ENCODE measurements around the gene CCDC60.

DNA sequence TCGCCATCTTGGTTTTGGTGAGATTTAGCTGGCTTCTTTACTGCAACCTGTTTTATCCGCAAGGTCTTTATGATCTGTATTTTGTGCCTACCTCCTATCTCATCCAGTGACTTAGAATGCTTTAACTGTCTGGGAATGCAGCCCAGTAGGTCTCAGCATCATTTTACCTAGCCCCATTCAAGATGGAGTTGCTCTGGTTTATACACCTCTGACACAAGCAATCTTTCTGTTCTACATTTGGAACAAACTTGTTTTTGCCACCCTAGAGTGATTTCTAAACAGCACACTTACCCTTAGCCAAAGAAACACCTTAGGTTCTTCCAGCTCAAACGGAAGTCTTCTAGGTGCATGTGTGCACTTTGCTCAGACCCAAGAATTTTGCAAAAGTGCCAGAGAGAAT lies 122.3 kb downstream of the CCDC60 start:
- no peak for TF ChIP-seq POLR2A (IDR thresholded peaks at IDR 0.05; ENCODE audit: low read length)
- no peak for TF ChIP-seq GATA1 (IDR thresholded peaks at IDR 0.05; ENCODE audit: low read depth, low read length)
